Endothelial cell of hepatic sinusoid (primary cell): Measurements from ENCODE around the gene CIRBP.

ENCODE experiments used
- in situ Hi-C: cut with HindIII; loops from 2 replicates; pipeline ENCODE4 v1.10.0; 2017; ENCODE audit warnings: low sequenced_read_pairs

Gene CIRBP

GRCh38 chr19:1230783-1231489 lies 38.2 kb upstream of the CIRBP start:
- in situ Hi-C loops = no loop called here

- in situ Hi-C loops = no loop called here
These were observed 37.1 kb upstream of the CIRBP start for GRCh38 chr19:1231729-1232637.

- in situ Hi-C loops = no loop called here
These were observed 36.5 kb upstream of the CIRBP start for GRCh38 chr19:1232652-1233072.

- in situ Hi-C loops = no loop called here
These were observed 35.9 kb upstream of the CIRBP start for GRCh38 chr19:1233115-1233667.

GRCh38 chr19:1234051-1234954 lies 34.8 kb upstream of the CIRBP start:
- in situ Hi-C loops = no loop called here

GRCh38 chr19:1234955-1235380 lies 34.2 kb upstream of the CIRBP start:
- in situ Hi-C loops = no loop called here

- in situ Hi-C loops = no loop called here
These were observed 33.2 kb upstream of the CIRBP start for GRCh38 chr19:1235625-1236538.

- in situ Hi-C loops = no loop called here
These were observed 32.6 kb upstream of the CIRBP start for GRCh38 chr19:1236576-1236975.

GRCh38 chr19:1237027-1237659 lies 32.0 kb upstream of the CIRBP start:
- in situ Hi-C loops = no loop called here

- in situ Hi-C loops = no loop called here
These were observed 31.3 kb upstream of the CIRBP start, which contains the start of gene CBARP for GRCh38 chr19:1237754-1238368. TSS of gene CBARP (minus strand) at chr19:1238005. CDS start at chr19:1236100, 1,905 bp downstream.

GRCh38 chr19:1238369-1239303 lies 30.5 kb upstream of the CIRBP start:
- in situ Hi-C loops = no loop called here

GRCh38 chr19:1239420-1239795 lies 29.7 kb upstream of the CIRBP start:
- in situ Hi-C loops = no loop called here

- in situ Hi-C loops = no loop called here
These were observed 29.1 kb upstream of the CIRBP start for GRCh38 chr19:1239796-1240737.

GRCh38 chr19:1240925-1241324 lies 28.2 kb upstream of the CIRBP start:
- in situ Hi-C loops = no loop called here

- in situ Hi-C loops = no loop called here
These were observed 27.6 kb upstream of the CIRBP start, which contains the start of gene ATP5F1D for GRCh38 chr19:1241417-1242095. TSS of gene ATP5F1D (plus strand) at chr19:1241751. CDS start at chr19:1241851, 100 bp downstream.
